Vagina (tissue), 2 donors: Measurements from ENCODE around the gene TOGARAM2. TPM values are rescaled to one million over a fixed set of nuclear protein-coding genes. Genes with fewer than 3 reads are reported as not detected.

Experiments
- DNase-seq, 2 donors: peaks; one replicate each; pipeline ENCODE4 v3.0.0-alpha.2; 2017; ENCODE audit errors: extremely low spot score in 2 of 2
- H3K27ac ChIP-seq: fragments of 200-600 bp; sonication (generic); one replicate; pipeline ENCODE4 v1.5.1; 2019
- H3K27me3 ChIP-seq: fragments of 200-600 bp; sonication (generic); one replicate; pipeline ENCODE4 v1.5.1; 2019
- H3K36me3 ChIP-seq, 2 donors: fragments of 200-600 bp; sonication (generic); one replicate each; pipeline ENCODE4 v1.5.1; 2017 to 2019
- H3K4me1 ChIP-seq: fragments of 200-600 bp; sonication (generic); one replicate; pipeline ENCODE4 v1.5.1; 2019
- H3K4me3 ChIP-seq, 2 donors: fragments of 200-600 bp; sonication (generic); 1 replicate in 1 of 2; 2 replicates in 1 of 2; pipeline ENCODE4 v1.5.1; 2016 to 2019
- H3K9me3 ChIP-seq: fragments of 200-600 bp; sonication (generic); one replicate; pipeline ENCODE4 v1.5.1; 2019
- POLR2A ChIP-seq, 2 donors: fragments of 450-650 bp; IDR thresholded peaks; one replicate each; pipeline ENCODE4 v1.6.1; 2017; ENCODE audit warnings: antibody characterized with exemption in 2 of 2, mild to moderate bottlenecking in 2 of 2, moderate library complexity in 2 of 2
- POLR2AphosphoS5 ChIP-seq, 2 donors: sonication (generic); formaldehyde crosslinking; IDR thresholded peaks; one replicate each; pipeline ENCODE4 v1.9.0; 2017; ENCODE audit warnings: antibody characterized with exemption in 2 of 2, mild to moderate bottlenecking in 2 of 2, low read depth in 1 of 2; ENCODE audit not compliant: insufficient read depth in 1 of 2
- intact Hi-C: fragments of 100-400 bp; cut with DNase I; formaldehyde crosslinking; loops from one replicate; pipeline ENCODE4 v1.15.1; 2023
- total RNA-seq: library from RNA; depleted of rRNA; stranded (reverse); fragments of >200 nt; gene quantifications from one replicate; pipeline ENCODE4 v1.2.3, GENCODE V29; 2016
- TF ChIP-seq, protein P1 (sequence below), 3 experiments: fragments of 450-650 bp in 2 of 3; fragments of 200-600 bp in 1 of 3; sonication (generic) in 1 of 3; IDR thresholded peaks; one replicate each; pipeline ENCODE4 v1.5.1; 2017 to 2019; ENCODE audit warnings: antibody characterized with exemption in 3 of 3, mild to moderate bottlenecking in 2 of 3, moderate library complexity in 2 of 3

Gene TOGARAM2
- total RNA-seq, 1 donor from 2014 or later: under 0.01 TPM

GRCh38 chr2:28960401-28960800, 20.7 kb upstream of the TOGARAM2 start:
- Histone ChIP-seq H3K27ac (no peak overlapping the region), H3K4me1 (no peaks in the 10 kb centered on the region), H3K9me3 (no peaks in the 10 kb centered on the region), H3K27me3 (no peaks in the 10 kb centered on the region), H3K4me3 (no peak overlapping the region), H3K36me3 (no peaks in the 10 kb centered on the region)
- intact Hi-C loops: no loop called here
- DNase-seq: no peak
- TF ChIP-seq, protein P1, sequence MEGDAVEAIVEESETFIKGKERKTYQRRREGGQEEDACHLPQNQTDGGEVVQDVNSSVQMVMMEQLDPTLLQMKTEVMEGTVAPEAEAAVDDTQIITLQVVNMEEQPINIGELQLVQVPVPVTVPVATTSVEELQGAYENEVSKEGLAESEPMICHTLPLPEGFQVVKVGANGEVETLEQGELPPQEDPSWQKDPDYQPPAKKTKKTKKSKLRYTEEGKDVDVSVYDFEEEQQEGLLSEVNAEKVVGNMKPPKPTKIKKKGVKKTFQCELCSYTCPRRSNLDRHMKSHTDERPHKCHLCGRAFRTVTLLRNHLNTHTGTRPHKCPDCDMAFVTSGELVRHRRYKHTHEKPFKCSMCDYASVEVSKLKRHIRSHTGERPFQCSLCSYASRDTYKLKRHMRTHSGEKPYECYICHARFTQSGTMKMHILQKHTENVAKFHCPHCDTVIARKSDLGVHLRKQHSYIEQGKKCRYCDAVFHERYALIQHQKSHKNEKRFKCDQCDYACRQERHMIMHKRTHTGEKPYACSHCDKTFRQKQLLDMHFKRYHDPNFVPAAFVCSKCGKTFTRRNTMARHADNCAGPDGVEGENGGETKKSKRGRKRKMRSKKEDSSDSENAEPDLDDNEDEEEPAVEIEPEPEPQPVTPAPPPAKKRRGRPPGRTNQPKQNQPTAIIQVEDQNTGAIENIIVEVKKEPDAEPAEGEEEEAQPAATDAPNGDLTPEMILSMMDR (IDR thresholded peaks at IDR 0.05): no peak
- TF ChIP-seq POLR2A (IDR thresholded peaks at IDR 0.05) (no peak), POLR2AphosphoS5 (IDR thresholded peaks at IDR 0.05; ENCODE audit: insufficient read depth in 1 of 2, low read depth in 1 of 2) (no peak)

GRCh38 chr2:28962505-28962904, 18.6 kb upstream of the TOGARAM2 start:
- TF ChIP-seq, protein P1 (IDR thresholded peaks at IDR 0.05): no peak
- TF ChIP-seq POLR2A (IDR thresholded peaks at IDR 0.05) (no peak), POLR2AphosphoS5 (IDR thresholded peaks at IDR 0.05; ENCODE audit: insufficient read depth in 1 of 2, low read depth in 1 of 2) (no peak)
- Histone ChIP-seq H3K4me3 (no peak overlapping the region), H3K36me3 (no peaks in the 10 kb centered on the region), H3K9me3 (no peaks in the 10 kb centered on the region), H3K27ac (no peak overlapping the region), H3K4me1 (no peaks in the 10 kb centered on the region), H3K27me3 (no peaks in the 10 kb centered on the region)
- intact Hi-C loops: no loop called here
- no peak for DNase-seq

DNA sequence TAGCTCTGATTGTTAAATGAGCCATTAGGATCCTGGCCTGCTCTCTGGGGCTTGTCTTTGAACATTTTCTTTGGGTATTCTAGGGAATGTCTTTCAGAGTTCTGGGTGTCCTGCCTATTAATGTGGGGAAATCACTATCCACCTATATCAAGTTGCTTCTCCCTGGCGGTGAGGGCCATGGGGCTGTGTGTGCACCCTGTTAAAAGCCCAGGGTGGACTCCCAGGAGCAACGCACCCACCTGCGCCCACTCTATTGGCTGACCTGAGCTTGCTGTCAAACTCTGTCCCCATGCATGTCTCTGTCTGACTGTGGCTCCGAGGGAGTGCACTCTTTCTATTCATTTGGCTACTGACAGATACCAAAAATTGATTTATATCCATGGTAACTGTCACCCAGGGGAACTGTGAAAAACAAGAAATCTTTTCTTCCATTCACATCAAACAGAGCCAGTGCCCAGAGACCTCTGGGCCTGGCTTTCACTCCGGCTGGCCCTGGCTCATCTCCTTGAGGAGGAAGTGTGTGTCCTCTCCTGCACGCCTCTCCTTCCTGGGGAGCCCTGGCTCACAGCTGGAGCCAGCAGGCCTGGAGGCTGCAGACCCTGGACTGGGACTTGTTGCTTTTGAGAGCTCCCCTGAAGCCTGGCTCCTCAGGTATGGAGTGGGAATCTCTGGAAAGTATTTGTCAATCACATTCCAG, 10.5 kb upstream of the TOGARAM2 start:
- Histone ChIP-seq H3K4me1 (no peaks in the 10 kb centered on the region), H3K27me3 (no peaks in the 10 kb centered on the region), H3K9me3 (no peaks in the 10 kb centered on the region), H3K36me3 (no peaks in the 10 kb centered on the region), H3K4me3 (no peak overlapping the region), H3K27ac (no peak overlapping the region)
- intact Hi-C loops: no loop called here
- TF ChIP-seq, protein P1 (IDR thresholded peaks at IDR 0.05): no peak
- TF ChIP-seq POLR2AphosphoS5 (IDR thresholded peaks at IDR 0.05; ENCODE audit: insufficient read depth in 1 of 2, low read depth in 1 of 2) (no peak), POLR2A (IDR thresholded peaks at IDR 0.05) (no peak)
- DNase-seq: no peak

- Histone ChIP-seq H3K4me3 (no peak overlapping the region), H3K27ac (no peak overlapping the region), H3K4me1 (no peaks in the 10 kb centered on the region), H3K27me3 (no peaks in the 10 kb centered on the region), H3K36me3 (no peaks in the 10 kb centered on the region), H3K9me3 (no peaks in the 10 kb centered on the region)
- no peak for DNase-seq
- intact Hi-C loops: no loop called here
- TF ChIP-seq POLR2AphosphoS5 (IDR thresholded peaks at IDR 0.05; ENCODE audit: insufficient read depth in 1 of 2, low read depth in 1 of 2) (no peak), POLR2A (IDR thresholded peaks at IDR 0.05) (no peak)
- TF ChIP-seq, protein P1 (IDR thresholded peaks at IDR 0.05): no peak
These were observed 8.2 kb upstream of the TOGARAM2 start for GRCh38 chr2:28972778-28973335.

DNA sequence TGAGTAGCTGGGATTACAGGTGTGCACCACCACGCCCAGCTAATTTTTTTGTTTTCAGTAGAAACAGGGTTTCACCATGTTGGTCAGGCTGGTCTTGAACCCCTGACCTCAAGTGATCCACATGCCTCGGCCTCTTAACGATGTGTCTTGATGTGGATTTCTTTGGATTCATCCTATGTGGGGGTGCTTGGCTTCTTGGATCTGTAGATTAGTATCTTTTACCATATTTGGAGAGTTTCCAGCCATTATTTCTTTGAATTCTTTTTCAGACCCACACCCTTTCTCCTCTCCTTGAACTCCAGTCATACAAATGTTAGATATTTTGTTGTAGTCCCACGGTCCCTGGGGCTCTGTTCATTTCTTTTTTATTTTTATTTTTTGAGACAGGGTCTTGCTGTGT, 6.8 kb upstream of the TOGARAM2 start:
- Histone ChIP-seq H3K27ac (no peak overlapping the region), H3K4me3 (no peak overlapping the region), H3K36me3 (no peaks in the 10 kb centered on the region), H3K27me3 (no peaks in the 10 kb centered on the region), H3K9me3 (no peaks in the 10 kb centered on the region), H3K4me1 (no peaks in the 10 kb centered on the region)
- intact Hi-C loops: no loop called here
- no peak for DNase-seq
- TF ChIP-seq, protein P1 (IDR thresholded peaks at IDR 0.05): no peak
- no peak for TF ChIP-seq POLR2A (IDR thresholded peaks at IDR 0.05)
- TF ChIP-seq POLR2AphosphoS5 (IDR thresholded peaks at IDR 0.05; ENCODE audit: insufficient read depth in 1 of 2, low read depth in 1 of 2): no peak
